Sciatic nerve (tissue), 2 donors: ENCODE data around the gene NCCRP1. TPM values are rescaled to one million over a fixed set of nuclear protein-coding genes. Genes with fewer than 3 reads are reported as not detected.

Source experiments
- ATAC-seq: fragments of 200-7000 bp; cut with Tn5 transposase; one replicate; pipeline ENCODE4 v1.9.1; 2020; ENCODE audit warnings: mild to moderate bottlenecking, moderate library complexity
- DNase-seq: peaks from one replicate; pipeline ENCODE4 v3.0.0-alpha.2; 2020; ENCODE audit warnings: low spot score
- intact Hi-C: fragments of 100-400 bp; cut with DNase I; formaldehyde crosslinking; loops from one replicate; pipeline ENCODE4 v1.14.2; 2022
- total RNA-seq: library from RNA; stranded (reverse); fragmentation: NEBNext Ultra II Directional; extraction: Animal tissue kit (Norgen Biotek cat#: 25700); gene quantifications from one replicate; pipeline ENCODE4 v1.2.1, GENCODE V29; 2021
- donor health status: DM: no; HTN: no; CAD: no.
- donor health status: DM: no; HTN: no; CAD: no.

NCCRP1 gene
- total RNA-seq, 1 donor from 2014 or later = not detected

DNA sequence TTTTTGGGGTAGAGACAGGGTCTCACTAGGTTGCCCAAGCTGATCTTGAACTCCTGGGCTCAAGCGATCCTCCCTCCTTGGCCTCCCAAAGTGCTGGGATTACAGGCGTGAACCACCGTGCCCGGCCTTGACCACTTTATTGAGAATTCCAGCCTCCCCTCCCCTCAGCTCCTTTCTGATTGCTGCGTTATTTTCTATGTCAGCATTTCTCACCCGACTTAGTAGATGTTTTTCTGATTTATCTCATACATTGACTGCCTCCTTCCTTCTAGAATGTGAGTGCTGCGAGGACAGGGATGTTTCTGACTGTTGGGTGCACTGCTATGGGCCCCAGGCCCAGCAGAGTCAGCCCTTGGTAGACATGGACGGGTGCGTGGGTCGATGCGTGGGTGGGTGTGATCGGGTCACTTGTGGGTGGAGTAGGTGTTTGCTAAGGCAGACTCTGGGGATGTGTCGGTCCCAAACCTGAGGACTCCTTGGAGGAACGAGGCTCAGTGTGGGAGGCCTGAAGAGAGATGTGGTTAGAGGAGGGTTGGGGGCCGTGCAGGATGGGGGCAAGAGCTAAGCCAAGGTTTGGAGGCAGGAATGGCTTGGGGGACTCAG lies 34.2 kb upstream of the NCCRP1 start:
- DNase-seq (no peak), ATAC-seq (no peak)
- intact Hi-C loops = loop anchor here (5.0 kb wide), 1 partner anchor 1110 kb away; no protein-coding TSS in a partner anchor

DNA sequence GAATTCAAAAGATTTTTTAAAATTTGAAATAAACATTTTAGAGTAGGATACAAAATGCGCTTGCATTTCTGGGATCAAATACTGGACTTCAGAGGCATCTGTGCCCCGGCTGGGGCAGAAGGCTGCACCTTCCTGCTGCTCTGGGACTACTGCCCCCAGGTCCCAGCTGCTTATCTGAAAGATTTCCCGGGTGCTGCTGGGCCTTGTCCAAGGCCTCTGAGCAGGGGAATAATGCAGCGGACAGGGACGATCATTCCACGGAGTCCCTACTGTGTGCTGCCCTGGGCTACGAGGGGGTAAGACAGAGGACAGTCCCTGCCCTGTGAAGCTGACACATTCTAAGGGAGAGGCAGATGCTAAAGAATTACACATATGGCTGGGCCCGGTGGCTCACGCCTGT lies 33.1 kb upstream of the NCCRP1 start:
- DNase-seq = no peak
- no peak for ATAC-seq
- intact Hi-C loops = loop anchor here (5.0 kb wide), 1 partner anchor 1109 kb away; no protein-coding TSS in a partner anchor

DNA sequence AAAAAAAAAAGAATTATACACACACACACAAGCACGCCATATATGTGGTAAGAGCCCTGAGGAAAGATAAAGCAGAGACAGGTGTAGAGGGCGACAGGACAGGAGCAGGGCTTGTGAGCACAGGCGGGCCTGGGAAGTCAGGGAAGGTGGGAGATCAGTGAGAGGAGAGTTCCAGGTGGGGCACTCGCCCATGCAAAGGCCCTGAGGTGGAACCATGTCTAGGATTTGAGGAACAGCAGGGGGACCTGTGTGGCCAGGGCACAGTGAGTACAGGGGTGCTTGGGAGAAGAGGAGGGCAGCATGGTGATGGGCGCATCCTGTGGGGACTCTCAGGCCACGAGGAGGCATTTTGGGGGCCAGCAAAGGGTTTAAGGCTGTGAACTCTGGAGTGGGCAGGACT lies 32.5 kb upstream of the NCCRP1 start:
- DNase-seq (no peak), ATAC-seq (no peak)
- intact Hi-C loops = loop anchor here (5.0 kb wide), 1 partner anchor 1108 kb away; no protein-coding TSS in a partner anchor

GRCh38 chr19:39165857-39166256 lies 30.9 kb upstream of the NCCRP1 start:
- intact Hi-C loops = no loop called here
- no peak for ATAC-seq
- no peak for DNase-seq

GRCh38 chr19:39166571-39167391 lies 30.0 kb upstream of the NCCRP1 start:
- intact Hi-C loops = no loop called here
- DNase-seq = peak; percentile 82
- peak; percentile 40 for ATAC-seq

GRCh38 chr19:39167461-39168257 lies 29.1 kb upstream of the NCCRP1 start:
- intact Hi-C loops = no loop called here
- DNase-seq (no peak), ATAC-seq (no peak)

DNA sequence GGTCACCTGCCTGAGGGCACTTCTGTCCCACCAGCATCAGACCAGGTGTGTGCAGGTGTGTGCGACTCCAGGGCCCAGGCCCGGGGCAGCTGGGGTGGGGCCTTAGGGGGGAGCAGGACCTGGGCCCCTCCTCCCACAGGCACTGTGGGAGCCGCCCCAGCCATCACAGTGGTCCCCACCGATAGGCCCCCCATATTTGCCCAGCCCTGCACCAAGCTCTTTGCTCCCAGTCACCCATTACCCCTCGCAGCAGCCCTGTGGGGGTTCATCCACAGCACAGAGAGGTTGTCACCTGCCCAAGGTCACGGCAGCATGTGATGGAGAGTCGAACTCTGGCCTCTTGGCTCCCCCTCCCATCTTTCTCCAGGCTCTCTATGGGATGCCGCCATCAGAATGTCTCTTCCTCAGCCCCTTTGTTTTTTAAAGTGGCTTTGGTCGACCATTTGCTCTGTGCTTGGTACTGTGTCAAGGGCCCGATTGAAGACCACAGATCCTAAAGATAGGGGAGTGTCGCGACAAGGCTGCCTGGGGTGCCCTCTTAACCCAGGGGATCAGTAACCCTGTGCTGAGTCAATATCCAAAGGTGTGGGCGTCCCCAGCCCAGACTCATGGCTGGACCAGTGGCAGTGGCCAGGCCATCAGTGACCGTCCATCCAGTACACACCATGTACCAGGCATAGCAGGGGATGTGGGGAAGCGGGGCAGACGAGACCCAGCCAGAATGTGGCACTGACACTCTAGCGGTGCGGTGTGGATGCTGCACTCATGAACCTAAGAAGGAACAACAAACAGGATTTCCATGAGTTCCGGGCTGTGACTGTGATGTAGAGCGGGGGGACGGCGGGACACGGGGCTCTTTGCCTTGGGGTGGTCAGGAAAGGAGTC lies 28.3 kb upstream of the NCCRP1 start:
- intact Hi-C loops = no loop called here
- ATAC-seq = no peak
- DNase-seq = no peak

- no peak for ATAC-seq
- no peak for DNase-seq
- intact Hi-C loops = no loop called here
Observed at GRCh38 chr19:39169143-39169810, 27.5 kb upstream of the NCCRP1 start.

- ATAC-seq (peak; percentile 40), DNase-seq (no peak)
- intact Hi-C loops = no loop called here
Observed at GRCh38 chr19:39170386-39171231, 26.2 kb upstream of the NCCRP1 start.

DNA sequence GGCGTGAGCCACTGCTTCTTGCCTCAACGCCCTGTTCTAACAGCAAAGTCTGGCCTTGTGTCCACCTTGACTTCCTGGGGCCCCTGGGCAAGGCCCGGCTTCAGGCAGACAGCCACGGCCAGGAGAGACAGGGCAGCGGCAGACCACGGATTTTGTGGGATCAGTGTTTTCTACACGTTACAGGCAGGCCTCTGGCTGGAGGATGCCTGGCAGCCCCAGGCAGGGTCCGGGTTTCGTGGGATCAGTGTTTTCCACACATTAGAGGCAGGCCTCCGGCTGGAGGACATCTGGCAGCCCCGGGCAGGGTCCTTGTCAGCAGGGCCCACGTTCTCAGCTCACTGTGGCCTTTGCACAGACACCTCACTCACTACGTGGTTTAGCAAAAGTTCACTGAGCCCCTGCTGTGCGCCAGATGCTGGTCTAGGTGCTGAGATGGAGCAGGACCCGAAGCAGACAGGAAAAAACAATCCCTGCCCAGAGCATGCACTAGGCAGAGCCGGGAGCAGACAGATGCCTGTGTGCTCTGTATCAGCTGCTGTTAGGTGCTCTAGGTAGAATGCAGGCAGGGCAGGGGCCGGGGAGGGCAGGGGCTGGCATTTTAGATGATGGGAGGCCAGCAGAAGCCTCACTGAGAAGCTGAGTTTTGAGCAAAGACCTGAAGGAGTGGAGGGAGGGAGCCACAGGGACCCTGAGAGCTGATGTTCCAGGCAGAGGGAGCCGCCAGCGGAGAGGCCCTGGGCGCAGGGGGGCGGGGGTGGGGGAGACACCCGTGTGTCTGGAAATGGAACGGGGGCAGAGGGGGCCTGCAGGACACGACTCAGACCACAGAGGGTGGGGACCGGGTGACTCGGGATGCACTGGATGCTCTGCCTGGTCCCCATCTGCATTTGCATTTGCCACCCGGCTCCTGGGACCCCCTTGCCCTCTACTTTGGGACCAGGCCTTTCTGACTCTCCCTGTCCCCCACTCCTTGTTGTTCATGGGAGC lies 25.0 kb upstream of the NCCRP1 start:
- intact Hi-C loops = no loop called here
- DNase-seq = no peak
- ATAC-seq = no peak

DNA sequence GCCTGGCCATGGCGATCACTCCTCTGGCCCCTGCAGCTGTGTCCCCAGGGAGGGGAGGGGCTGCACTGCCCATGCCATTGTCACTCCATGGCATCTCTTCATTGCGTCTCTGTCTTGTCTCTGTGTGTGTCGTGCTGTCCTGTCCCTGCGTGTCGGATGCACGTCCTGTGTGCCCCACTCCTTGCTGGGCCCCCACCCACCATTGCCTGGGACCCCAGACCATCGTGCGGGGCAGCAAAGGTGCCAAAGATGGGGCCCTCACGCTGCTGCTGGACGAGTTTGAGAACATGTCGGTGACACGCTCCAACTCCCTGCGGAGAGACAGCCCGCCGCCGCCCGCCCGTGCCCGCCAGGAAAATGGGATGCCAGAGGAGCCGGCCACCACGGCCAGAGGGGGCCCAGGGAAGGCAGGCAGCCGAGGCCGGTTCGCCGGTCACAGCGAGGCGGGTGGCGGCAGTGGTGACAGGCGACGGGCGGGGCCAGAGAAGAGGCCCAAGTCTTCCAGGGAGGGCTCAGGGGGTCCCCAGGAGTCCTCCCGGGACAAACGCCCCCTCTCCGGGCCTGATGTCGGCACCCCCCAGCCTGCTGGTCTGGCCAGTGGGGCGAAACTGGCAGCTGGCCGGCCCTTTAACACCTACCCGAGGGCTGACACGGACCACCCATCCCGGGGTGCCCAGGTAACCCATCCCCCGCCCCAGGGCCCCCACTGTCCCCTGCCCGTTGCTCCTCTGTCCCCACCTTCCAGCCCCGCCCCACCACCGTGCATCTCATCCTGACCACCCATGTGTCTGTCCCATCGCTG lies 23.9 kb upstream of the NCCRP1 start:
- ATAC-seq (no peak), DNase-seq (no peak)
- intact Hi-C loops = no loop called here

DNA sequence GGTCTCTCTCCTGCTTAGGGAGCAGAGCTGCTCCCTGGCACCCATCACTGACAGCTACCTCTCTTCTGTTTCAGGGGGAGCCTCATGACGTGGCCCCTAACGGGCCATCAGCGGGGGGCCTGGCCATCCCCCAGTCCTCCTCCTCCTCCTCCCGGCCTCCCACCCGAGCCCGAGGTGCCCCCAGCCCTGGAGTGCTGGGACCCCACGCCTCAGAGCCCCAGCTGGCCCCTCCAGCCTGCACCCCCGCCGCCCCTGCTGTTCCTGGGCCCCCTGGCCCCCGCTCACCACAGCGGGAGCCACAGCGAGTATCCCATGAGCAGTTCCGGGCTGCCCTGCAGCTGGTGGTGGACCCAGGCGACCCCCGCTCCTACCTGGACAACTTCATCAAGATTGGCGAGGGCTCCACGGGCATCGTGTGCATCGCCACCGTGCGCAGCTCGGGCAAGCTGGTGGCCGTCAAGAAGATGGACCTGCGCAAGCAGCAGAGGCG lies 23.2 kb upstream of the NCCRP1 start:
- DNase-seq = no peak
- ATAC-seq = no peak
- intact Hi-C loops = no loop called here

DNA sequence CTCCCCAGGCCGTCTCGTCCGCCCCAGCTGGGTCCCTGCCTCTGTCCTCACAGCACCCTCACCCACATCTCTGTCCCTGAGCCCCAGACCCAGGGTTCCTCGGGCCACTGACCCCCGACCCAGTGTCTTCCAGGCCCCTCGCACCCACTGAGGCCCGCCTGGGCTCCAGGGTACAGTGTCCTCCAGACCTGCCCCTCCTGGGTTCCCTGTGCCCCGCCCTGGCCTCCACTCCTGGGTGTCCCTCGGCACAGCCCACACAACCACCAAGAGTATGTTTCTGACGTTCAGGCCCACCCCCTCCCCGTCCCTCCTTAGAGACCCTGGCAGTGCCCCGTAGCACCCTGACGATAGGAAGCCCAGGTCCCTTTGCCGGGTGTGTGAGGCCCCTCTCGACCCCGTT lies 22.6 kb upstream of the NCCRP1 start:
- DNase-seq (no peak), ATAC-seq (no peak)
- intact Hi-C loops = no loop called here

DNA sequence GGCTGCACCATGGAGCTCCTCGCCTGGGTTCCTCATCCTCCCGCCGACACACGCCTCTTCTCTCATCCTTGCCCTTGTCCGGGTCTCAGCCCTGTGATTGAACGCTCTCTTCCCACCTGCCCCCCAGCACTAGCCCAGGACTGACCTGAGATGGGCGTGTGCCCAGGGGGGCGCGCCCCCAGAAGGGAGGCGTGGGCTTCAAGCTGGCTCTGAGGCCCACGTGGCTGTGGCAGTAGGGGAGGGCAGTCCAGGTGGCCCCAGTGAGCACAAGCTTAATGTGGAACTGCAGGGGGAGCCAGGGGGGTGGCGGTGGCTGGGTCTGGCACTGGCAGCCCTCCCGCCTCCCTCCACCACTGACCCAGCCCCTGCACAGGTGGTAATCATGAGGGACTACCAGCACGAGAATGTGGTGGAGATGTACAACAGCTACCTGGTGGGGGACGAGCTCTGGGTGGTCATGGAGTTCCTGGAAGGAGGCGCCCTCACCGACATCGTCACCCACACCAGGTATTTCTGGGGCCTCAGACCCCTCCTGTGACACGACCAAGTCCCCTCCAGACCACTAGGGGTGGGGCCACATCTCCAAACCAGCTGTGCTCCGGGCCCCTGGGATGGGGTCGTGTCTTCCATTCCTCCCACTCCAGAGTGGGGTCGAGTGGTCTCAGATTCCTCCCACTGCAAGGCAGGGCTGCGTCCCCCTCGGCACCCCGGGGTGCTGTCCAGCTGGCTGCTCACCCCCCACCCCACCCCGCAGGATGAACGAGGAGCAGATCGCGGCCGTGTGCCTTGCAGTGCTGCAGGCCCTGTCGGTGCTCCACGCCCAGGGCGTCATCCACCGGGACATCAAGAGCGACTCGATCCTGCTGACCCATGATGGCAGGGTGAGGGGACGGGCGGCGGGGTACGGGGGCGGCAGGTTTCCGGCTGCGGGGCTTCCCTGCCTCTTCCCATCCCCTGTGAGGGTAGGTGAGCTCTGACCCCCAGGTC lies 21.9 kb upstream of the NCCRP1 start:
- ATAC-seq (no peak), DNase-seq (no peak)
- intact Hi-C loops = no loop called here
